GM18508 (cell line): ENCODE data around the gene TAB2.
"Not testable (repeated sequence)": the region's sequence is repeated elsewhere in the genome, so short reads cannot be mapped to it uniquely, and the experiment has no call there.

Experiments used
- ATAC-seq: cut with Tn5 transposase; IDR thresholded peaks from one replicate; pipeline ENCODE4 v1.9.1; 2021; ENCODE audit warnings: moderate number of reproducible peaks; ENCODE audit not compliant: insufficient read depth, unreplicated experiment

TAB2 gene

GRCh38 chr6:149311293-149311692 is 6.2 kb upstream of the TAB2 start:
- ATAC-seq, result no peak

DNA sequence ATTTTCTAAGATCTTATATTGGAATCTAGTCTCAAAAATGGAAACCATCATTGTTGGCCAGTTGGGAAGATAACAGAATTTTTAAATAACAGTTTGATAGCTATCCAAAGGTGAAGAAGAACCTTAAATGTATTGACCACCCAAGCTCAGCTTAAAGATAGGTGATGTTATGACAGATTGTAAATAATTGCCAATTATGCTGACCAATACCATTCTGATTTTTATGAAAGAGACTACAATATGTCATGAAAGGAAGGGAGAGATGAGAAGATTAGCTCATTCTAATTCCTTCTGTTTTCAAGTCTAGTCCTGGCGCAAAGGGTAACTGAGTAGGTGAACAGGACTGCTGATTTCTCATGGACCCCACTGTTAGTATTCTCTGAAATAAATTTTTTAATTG is 5.7 kb upstream of the TAB2 start:
- ATAC-seq, result no peak

- no peak for ATAC-seq
Measured at GRCh38 chr6:149313070-149313469, 4.4 kb upstream of the TAB2 start.

- ATAC-seq, result no peak
Measured at GRCh38 chr6:149313861-149314260, 3.7 kb upstream of the TAB2 start.

DNA sequence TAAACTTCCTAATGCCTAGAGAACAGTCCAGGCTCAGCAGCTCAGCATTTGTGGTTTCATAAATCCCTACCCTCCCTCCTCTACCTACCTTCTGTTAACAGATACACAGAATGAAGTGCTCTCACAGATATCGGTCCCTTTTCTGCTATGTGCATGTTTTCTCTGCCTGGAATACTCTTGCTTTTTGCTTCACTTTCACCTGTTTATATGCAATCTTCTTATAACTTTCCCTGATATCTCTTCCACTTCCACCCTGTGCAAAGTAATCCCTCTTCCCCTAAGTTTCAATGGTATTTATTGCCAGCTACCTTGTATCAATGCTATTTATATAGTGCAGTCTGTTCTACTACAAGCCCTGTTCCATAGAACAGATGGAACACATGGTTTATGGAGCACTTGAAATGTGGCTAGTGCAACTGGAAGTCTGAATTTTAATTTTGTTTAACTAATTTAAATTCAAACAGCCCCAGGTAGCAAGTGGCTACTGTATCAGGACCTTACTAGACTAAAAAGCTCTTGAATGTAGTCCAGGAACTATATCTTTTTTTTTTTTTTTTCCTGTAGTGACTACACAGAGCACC is 3.1 kb upstream of the TAB2 start:
- ATAC-seq, result no peak

DNA sequence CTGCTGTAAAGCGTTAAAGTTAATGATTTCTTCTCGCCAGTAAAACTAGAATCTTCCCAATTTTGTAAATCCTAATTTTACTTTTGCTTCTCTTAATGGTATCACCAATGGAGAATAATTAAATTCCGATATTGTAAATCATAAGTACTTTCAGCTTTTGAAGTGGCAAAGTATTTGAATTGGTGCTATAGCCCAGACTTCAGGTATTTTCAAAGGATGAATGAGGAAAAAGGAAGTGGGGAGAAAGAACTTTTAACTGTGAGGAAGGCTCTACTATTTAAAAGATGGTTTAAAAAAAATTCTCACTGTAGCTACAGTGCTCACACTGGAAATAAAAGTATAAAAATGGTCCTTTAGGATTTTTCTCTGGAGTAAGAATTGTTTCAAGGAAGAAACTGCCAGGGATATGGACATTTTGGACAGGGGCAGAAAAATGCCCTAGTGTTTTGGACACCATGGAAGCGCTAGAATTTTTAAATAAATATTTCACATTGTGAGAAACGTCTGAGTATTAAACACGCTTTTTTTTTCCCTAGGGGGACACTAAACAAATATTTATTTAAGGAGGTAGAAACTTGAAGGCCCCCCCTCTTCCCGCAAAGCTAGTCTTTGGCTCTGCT is 1.3 kb upstream of the TAB2 start:
- no peak for ATAC-seq

DNA sequence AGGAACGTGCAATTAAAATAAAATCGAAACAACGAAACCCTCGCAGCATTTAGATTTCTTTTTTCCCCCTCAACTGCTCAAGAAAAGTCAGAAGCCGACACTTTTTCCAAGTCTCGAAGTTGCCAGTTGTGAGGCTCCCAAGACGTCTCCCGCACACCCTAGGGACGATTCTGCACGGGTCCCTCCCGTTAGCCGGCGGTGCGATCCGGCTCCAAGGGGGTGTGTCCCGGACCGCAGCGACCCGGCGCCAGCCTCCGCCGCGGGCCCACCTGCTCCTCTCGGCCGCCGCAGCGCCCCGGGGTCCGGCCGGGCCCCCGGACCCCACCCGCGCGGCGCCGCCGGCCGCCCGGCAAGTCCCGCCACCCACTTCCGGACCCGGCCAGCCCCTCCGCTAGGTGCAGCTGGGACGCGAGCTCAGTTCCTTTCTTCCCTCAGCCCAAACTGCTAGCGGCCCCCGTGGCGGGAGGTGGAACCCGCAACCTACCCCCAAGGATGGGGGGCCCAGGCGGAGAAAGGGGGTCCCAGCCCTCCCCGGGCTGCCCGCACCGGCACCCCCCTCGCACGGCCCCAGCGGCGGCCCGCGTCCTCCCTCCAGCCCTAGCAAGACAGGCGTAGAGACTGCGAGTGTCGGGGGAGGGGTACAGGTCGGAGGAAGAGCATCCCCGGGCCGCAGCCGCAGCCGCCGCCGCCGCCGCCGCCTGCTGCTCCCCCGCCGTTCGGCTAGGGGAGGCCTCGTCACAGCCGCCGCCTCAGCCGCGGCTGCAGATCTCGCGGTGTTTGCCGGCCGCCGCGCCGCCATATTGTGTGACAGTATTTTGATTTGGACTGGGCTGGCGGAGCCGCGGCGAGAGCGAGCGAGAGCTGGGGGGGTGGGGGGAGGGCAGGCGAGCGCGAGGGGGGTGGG is 520 bp upstream of the TAB2 start:
- ATAC-seq, result peak; percentile 51

DNA sequence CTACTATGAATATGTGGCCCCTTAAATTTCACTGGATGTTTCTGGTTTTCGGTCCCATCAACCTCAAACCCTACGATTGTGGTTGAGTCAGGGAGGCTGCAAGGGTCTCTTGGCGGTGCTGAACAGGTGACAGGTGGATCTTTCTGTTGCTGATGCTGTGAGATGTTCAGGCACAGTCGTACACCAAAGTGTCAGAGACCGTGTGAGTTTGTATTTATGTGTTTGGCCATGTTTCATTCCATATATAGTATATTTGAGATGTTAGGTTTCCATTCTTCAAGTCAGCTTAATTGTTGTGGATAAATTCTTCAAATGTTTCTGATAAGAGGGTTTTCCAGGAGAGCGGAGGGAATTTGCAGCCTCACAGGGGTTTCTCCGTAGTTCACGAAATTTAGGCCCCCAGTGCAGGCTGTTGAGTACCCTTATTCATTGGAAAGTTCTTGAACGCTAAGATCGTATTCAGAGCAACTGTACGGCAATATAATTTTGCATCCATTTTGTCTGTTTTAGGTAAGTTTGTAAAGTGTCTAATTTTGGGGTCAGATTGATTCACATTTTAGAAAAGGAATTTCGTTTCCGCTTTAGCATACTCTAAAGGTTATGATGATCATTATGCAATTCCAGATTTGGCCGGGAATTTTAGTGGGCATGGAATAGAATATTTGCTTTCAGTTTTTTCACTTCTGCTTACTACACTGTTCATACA is 1.2 kb downstream of the TAB2 start:
- no peak for ATAC-seq

GRCh38 chr6:149319422-149319821 is 1.9 kb downstream of the TAB2 start:
- no peak for ATAC-seq

DNA sequence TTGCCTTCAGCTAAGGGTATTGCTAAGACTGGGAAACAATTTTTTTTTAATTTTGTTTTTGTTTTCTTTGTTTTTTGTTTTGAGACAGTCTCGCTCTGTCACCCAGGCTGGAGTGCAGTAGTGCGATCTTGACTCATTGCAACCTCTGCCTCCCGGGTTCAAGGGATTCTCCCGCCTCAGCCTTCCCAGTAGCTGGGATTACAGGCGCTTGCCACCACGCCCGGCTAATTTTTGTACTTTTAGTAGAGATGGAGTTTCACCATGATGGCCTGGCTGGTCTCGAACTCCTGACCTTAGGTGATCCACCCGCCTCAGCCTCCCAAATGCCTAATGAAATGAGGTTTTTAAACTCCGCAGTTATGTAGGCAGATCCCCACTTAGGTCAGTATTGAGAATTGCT is 2.5 kb downstream of the TAB2 start:
- ATAC-seq, result not testable (repeated sequence)

- no peak for ATAC-seq
Measured at GRCh38 chr6:149320796-149321195, 3.3 kb downstream of the TAB2 start.

DNA sequence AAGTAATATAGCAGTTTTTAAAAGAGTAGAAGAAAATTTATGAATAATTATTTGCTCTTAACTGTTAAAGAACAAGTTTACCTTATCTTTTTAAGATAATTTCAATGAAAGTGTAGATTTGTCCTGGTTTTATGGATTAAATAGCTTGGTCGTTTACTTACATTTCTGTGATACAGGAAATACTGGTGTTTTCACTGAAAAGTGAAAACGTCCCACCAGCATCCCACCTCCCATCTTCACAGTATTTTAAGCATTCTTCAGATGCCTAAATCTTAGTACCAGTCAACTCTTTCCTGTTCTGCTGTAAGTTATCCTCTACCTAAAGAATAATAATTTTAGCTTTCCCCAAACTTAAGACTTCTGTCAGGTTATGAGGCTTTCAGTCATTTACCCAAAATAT is 5.8 kb downstream of the TAB2 start:
- no peak for ATAC-seq

- no peak for ATAC-seq
Measured at GRCh38 chr6:149323925-149324324, 6.4 kb downstream of the TAB2 start.

DNA sequence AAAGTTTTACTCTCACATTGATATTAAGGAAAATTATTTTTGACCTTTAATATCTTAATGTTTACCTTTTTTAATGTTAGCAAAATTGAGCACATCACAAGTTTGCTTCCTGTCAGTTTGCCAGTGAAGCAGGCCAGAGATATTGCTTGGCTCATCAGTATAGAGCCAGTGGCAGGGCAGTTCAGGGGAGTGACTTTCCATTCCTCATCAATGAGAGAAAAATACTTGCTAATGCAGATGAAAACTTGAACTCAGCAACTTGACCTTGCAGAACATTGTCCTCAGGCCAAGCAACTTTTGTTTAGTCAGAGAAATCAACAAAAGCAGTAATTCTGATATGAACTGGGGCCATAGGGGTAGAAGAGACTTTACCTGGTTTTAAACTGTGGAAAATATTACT is 6.9 kb downstream of the TAB2 start:
- no peak for ATAC-seq

- no peak for ATAC-seq
Measured at GRCh38 chr6:149325648-149326236, 8.2 kb downstream of the TAB2 start.

DNA sequence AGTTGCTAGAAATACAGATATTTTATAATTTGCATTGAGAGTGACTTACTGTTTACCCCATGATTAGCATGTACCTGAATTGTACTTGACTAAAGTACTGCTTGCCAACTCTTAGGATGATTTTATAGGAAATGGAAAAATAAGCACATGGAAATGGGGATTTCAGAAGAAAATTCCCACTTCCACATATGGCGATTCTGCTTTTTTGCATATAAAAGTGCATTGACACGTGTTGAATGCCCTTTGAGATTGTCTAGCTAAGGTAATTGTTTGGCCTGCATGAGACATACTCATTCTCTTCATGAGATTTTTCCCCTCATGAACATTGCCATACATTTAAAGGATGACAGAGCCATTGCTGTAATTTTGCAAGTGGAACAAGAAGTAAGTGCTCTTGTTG is 10.1 kb downstream of the TAB2 start:
- no peak for ATAC-seq

DNA sequence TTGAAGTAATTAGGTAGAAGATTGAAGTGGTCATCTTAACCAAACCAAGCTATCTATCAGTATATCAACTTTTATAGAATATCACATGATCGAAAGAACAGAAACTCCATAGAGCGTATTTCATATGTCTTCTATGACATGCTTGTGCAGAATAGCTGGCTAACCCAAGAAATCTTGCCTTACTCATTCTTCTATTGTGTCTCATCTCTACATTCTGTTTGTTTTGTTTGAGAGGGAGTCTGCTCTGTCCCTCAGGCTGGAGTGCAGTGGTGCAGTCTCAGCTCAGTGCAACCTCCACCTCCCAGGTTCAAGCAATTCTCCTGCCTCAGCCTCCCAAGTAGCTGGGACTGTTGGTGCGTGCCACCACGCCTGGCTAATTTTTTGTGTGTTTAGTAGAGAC is 10.6 kb downstream of the TAB2 start:
- no peak for ATAC-seq

DNA sequence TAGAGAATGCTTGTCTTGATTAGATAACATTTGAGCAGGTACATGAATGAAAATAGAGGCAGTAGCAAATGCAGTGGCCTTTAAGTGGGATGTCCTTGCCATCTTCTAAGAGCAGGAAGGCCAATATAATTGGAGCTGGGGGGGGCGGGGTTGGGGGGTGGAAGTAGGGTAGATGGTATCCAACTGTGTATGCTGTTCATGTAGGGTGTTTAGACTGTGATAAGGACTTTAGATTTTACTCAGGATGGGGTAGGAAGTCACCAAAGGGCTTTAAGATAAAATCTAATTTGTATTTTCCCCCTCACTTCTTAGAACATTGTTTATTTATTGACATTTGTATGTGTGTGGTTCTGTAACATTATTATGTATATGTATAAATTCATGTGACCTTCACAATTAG is 12.0 kb downstream of the TAB2 start:
- no peak for ATAC-seq

- no peak for ATAC-seq
Measured at GRCh38 chr6:149330133-149330532, 12.6 kb downstream of the TAB2 start.

GRCh38 chr6:149331043-149331807 is 13.7 kb downstream of the TAB2 start:
- ATAC-seq, result no peak
